RPMI7951 (cell line): Measurements from ENCODE around the gene CHRNE. TPM values are rescaled to one million over a fixed set of nuclear protein-coding genes. Genes with fewer than 3 reads are reported as not detected.
"Not testable (repeated sequence)": the region's sequence is repeated elsewhere in the genome, so short reads cannot be mapped to it uniquely, and the experiment has no call there.

Experiments used
- DNase-seq: peaks from one replicate; pipeline ENCODE4 v3.0.0-alpha.2; 2012; ENCODE audit warnings: low read depth
- total RNA-seq: library from RNA; depleted of rRNA; stranded (reverse); fragments of >200 nt; shearing (Covaris generic); gene quantifications from 2 replicates; pipeline ENCODE4 v1.2.3, GENCODE V29; 2014

The CHRNE gene
- total RNA-seq, 1 experiment from 2014 or later: not detected

- DNase-seq: not testable (repeated sequence)
Measured at GRCh38 chr17:4906642-4907041, 3.7 kb upstream of the CHRNE start.

GRCh38 chr17:4902540-4902939 is 358 bp downstream of the CHRNE start:
- DNase-seq: no peak

- DNase-seq: no peak
Measured at GRCh38 chr17:4901648-4902344, 1.1 kb downstream of the CHRNE start.

GRCh38 chr17:4901108-4901647 is 1.7 kb downstream of the CHRNE start:
- DNase-seq: no peak

GRCh38 chr17:4900231-4901107 is 2.4 kb downstream of the CHRNE start:
- DNase-seq: no peak

GRCh38 chr17:4899341-4900230 is 3.3 kb downstream of the CHRNE start, which contains the start of gene C17orf107:
Gene C17orf107 (plus strand): TSS chr17:4899536. CDS start chr17:4899763, 227 bp downstream.
- no peak for DNase-seq

GRCh38 chr17:4898927-4899326 is 4.0 kb downstream of the CHRNE start:
- no peak for DNase-seq

GRCh38 chr17:4898351-4898750 is 4.5 kb downstream of the CHRNE start:
- DNase-seq: no peak

GRCh38 chr17:4897785-4898184 is 5.1 kb downstream of the CHRNE start:
- no peak for DNase-seq

GRCh38 chr17:4897198-4897687 is 5.7 kb downstream of the CHRNE start:
- no peak for DNase-seq

GRCh38 chr17:4896332-4897197 is 6.3 kb downstream of the CHRNE start:
- no peak for DNase-seq

GRCh38 chr17:4895657-4896331 is 7.1 kb downstream of the CHRNE start:
- no peak for DNase-seq

GRCh38 chr17:4895121-4895520 is 7.8 kb downstream of the CHRNE start:
- DNase-seq: no peak

GRCh38 chr17:4893721-4894560 is 9.0 kb downstream of the CHRNE start:
- no peak for DNase-seq

GRCh38 chr17:4893272-4893671 is 9.6 kb downstream of the CHRNE start:
- no peak for DNase-seq

GRCh38 chr17:4892499-4893221 is 10.2 kb downstream of the CHRNE start:
- no peak for DNase-seq

GRCh38 chr17:4891411-4892410 is 11.2 kb downstream of the CHRNE start:
- DNase-seq: no peak
